Astrocyte (in vitro differentiated cells and primary cell): ENCODE results near the gene POLR1D. TPM values are rescaled to one million over a fixed set of nuclear protein-coding genes. Genes with fewer than 3 reads are reported as not detected.

Source experiments
- DNase-seq: peaks from one replicate; pipeline ENCODE4 v3.0.0-alpha.2; 2010; ENCODE audit warnings: low read depth
- FAIRE-seq: peaks from 2 replicates; lab custom pipeline; 2011; peaks lifted over from hg19 to GRCh38; lab: Jason Lieb, UNC
- H2AFZ ChIP-seq: 2 replicates; pipeline ENCODE4 v1.6.0; 2012; ENCODE audit warnings: low read depth, low read length, inconsistent platforms
- H3K27ac ChIP-seq: 2 replicates; pipeline ENCODE4 v1.5.1; 2011; ENCODE audit warnings: low read depth, low read length, inconsistent platforms
- H3K27me3 ChIP-seq: 2 replicates; pipeline ENCODE4 v1.6.0; 2011; ENCODE audit warnings: low read length, inconsistent platforms; ENCODE audit not compliant: insufficient read depth
- H3K36me3 ChIP-seq: 2 replicates; pipeline ENCODE4 v1.5.1; 2011; ENCODE audit warnings: low read length, inconsistent platforms; ENCODE audit not compliant: insufficient read depth
- H3K4me1 ChIP-seq: 2 replicates; pipeline ENCODE4 v1.5.1; 2011; ENCODE audit warnings: low read length, inconsistent platforms; ENCODE audit not compliant: insufficient read depth
- H3K4me2 ChIP-seq: 2 replicates; pipeline ENCODE4 v1.6.0; 2012; ENCODE audit warnings: low read length, inconsistent platforms
- H3K4me3 ChIP-seq: 2 replicates; pipeline ENCODE4 v1.5.1; 2011; ENCODE audit warnings: low read depth, mild to moderate bottlenecking, low read length, inconsistent platforms; ENCODE audit not compliant: insufficient read depth
- H3K79me2 ChIP-seq: 2 replicates; pipeline ENCODE4 v1.6.0; 2012; ENCODE audit warnings: mild to moderate bottlenecking, low read length, inconsistent platforms; ENCODE audit not compliant: insufficient read depth
- H3K9ac ChIP-seq: 2 replicates; pipeline ENCODE4 v1.6.0; 2012; ENCODE audit warnings: mild to moderate bottlenecking, low read length, inconsistent platforms
- H3K9me3 ChIP-seq: 2 replicates; pipeline ENCODE4 v1.5.1; 2012; ENCODE audit warnings: low read depth, mild to moderate bottlenecking, low read length, inconsistent platforms; ENCODE audit not compliant: insufficient read depth
- H4K20me1 ChIP-seq: 2 replicates; pipeline ENCODE4 v1.6.0; 2012; ENCODE audit warnings: low read length, inconsistent platforms; ENCODE audit not compliant: insufficient read depth
- H3K27ac Mint-ChIP-seq: one replicate; pipeline ENCODE4 v1.8.0; 2021; ENCODE audit warnings: mild to moderate bottlenecking, mixed read lengths; ENCODE audit not compliant: unreplicated experiment
- H3K27me3 Mint-ChIP-seq: one replicate; pipeline ENCODE4 v1.8.0; 2021; ENCODE audit warnings: low read depth, mixed read lengths; ENCODE audit not compliant: unreplicated experiment
- H3K36me3 Mint-ChIP-seq: one replicate; pipeline ENCODE4 v1.8.0; 2021; ENCODE audit warnings: low read depth, mixed read lengths; ENCODE audit not compliant: unreplicated experiment
- H3K4me1 Mint-ChIP-seq: one replicate; pipeline ENCODE4 v1.8.0; 2021; ENCODE audit warnings: low read depth, mixed read lengths; ENCODE audit not compliant: unreplicated experiment
- H3K4me3 Mint-ChIP-seq: one replicate; pipeline ENCODE4 v1.8.0; 2021; ENCODE audit warnings: mild to moderate bottlenecking, moderate library complexity, mixed read lengths; ENCODE audit not compliant: unreplicated experiment
- H3K9me3 Mint-ChIP-seq: one replicate; pipeline ENCODE4 v1.8.0; 2021; ENCODE audit warnings: mild to moderate bottlenecking, mixed read lengths; ENCODE audit not compliant: unreplicated experiment
- CTCF ChIP-seq: IDR thresholded peaks from 2 replicates; pipeline ENCODE4 v1.5.1; 2011; ENCODE audit warnings: low read depth, mild to moderate bottlenecking, inconsistent platforms, low read length, moderate library complexity; ENCODE audit not compliant: insufficient read depth
- EZH2 ChIP-seq: IDR thresholded peaks from 2 replicates; pipeline ENCODE4 v1.6.1; 2012; ENCODE audit warnings: mild to moderate bottlenecking, low read length, inconsistent platforms; ENCODE audit not compliant: insufficient read depth
- total RNA-seq: library from RNA; stranded (reverse); gene quantifications from 2 replicates; pipeline ENCODE4 v1.2.1, GENCODE V29; 2021

Gene POLR1D
- total RNA-seq, 1 donor from 2014 or later: 118 TPM

DNA sequence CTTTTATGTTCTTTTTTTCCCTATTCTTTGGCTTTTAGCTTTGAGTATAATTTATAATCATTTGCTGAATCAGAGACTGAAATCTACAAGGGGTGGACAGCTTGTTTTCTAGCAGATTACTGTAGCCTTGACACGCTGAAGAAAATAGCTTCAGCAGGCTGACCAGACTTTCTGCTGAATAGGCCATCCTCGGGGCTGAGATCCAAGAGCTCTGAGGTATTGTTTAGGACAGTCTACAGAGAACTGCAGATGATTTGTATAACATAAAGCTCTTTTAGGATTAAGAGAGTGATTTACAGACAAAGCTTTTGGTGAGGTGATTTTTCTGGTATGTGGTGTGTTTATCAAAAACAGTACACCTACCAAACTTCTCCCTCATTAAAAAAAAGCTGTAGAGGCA lies 16.8 kb downstream of the POLR1D start:
- H3K4me1 Mint-ChIP-seq: peaks cover 30% of the 10 kb centered on the region
- Histone ChIP-seq H3K4me1 (no peaks in the 10 kb centered on the region), H3K27ac (no peak overlapping the region), H4K20me1 (peaks cover 47% of the 10 kb centered on the region), H3K9ac (no peak overlapping the region), H2AFZ (no peak overlapping the region), H3K4me2 (no peak overlapping the region), H3K27me3 (no peaks in the 10 kb centered on the region), H3K36me3 (no peaks in the 10 kb centered on the region), H3K9me3 (no peaks in the 10 kb centered on the region), H3K4me3 (no peak overlapping the region), H3K79me2 (peaks cover 44% of the 10 kb centered on the region)
- H3K4me3 Mint-ChIP-seq: no peak overlapping the region
- H3K27me3 Mint-ChIP-seq: no peaks in the 10 kb centered on the region
- H3K36me3 Mint-ChIP-seq: peaks cover 2% of the 10 kb centered on the region
- TF ChIP-seq EZH2 (no peak), CTCF (no peak)
- FAIRE-seq: no peak
- peak overlapping the region; percentile 12 for H3K27ac Mint-ChIP-seq
- peak; percentile 32 for DNase-seq
- H3K9me3 Mint-ChIP-seq: no peaks in the 10 kb centered on the region

DNA sequence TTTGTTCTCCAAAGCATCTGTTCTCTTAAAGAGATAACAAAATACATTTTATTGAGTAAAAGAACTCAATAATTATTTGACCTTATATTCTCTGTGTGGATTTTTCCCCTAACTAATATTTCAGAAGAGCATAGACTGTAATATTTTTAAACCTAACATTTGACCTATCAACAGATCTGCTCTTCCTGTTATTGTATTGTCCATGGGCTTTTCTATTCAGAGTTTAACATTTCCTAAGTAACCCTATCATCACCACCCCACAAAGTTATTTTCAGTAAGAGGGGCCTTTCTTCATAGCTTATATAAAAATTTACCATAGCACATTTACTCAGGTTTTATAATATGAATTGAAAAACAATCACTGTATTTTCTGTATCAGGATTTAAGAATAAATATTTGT lies 17.5 kb downstream of the POLR1D start:
- Mint-ChIP-seq H3K27ac (no peak overlapping the region), H3K4me1 (peaks cover 36% of the 10 kb centered on the region), H3K36me3 (no peaks in the 10 kb centered on the region), H3K27me3 (no peaks in the 10 kb centered on the region), H3K9me3 (no peaks in the 10 kb centered on the region), H3K4me3 (no peak overlapping the region)
- Histone ChIP-seq H3K9ac (no peak overlapping the region), H3K4me3 (no peak overlapping the region), H3K4me1 (peaks cover 6% of the 10 kb centered on the region), H3K4me2 (no peak overlapping the region), H2AFZ (no peak overlapping the region), H3K27ac (no peak overlapping the region), H3K36me3 (no peaks in the 10 kb centered on the region), H3K79me2 (peaks cover 48% of the 10 kb centered on the region), H3K27me3 (no peaks in the 10 kb centered on the region), H3K9me3 (no peaks in the 10 kb centered on the region), H4K20me1 (peaks cover 52% of the 10 kb centered on the region)
- no peak for TF ChIP-seq EZH2
- TF ChIP-seq CTCF: no peak
- no peak for DNase-seq
- FAIRE-seq: no peak

- Histone ChIP-seq H2AFZ (no peak overlapping the region), H3K27me3 (no peaks in the 10 kb centered on the region), H3K4me1 (peaks cover 8% of the 10 kb centered on the region), H3K9ac (no peak overlapping the region), H3K4me2 (no peak overlapping the region), H3K36me3 (no peaks in the 10 kb centered on the region), H4K20me1 (peaks cover 43% of the 10 kb centered on the region), H3K9me3 (no peaks in the 10 kb centered on the region), H3K4me3 (no peak overlapping the region), H3K79me2 (peaks cover 56% of the 10 kb centered on the region), H3K27ac (no peak overlapping the region)
- Mint-ChIP-seq H3K4me1 (peaks cover 45% of the 10 kb centered on the region), H3K9me3 (no peaks in the 10 kb centered on the region), H3K27me3 (no peaks in the 10 kb centered on the region), H3K27ac (peak overlapping the region; percentile 64), H3K36me3 (no peaks in the 10 kb centered on the region), H3K4me3 (no peak overlapping the region)
- DNase-seq (peak; percentile 8), FAIRE-seq (no peak)
- TF ChIP-seq CTCF (no peak), EZH2 (no peak)
Measured at GRCh38 chr13:27641711-27642502, 20.2 kb downstream of the POLR1D start.
